Gastroesophageal sphincter (tissue), 3 donors: ENCODE data around the gene PRKN.

Source experiments
- POLR2A ChIP-seq, 2 donors: fragments of 450-650 bp; IDR thresholded peaks; one replicate each; pipeline ENCODE4 v1.6.1; 2017; ENCODE audit warnings: antibody characterized with exemption in 2 of 2, mild to moderate bottlenecking in 2 of 2, moderate library complexity in 1 of 2
- POLR2AphosphoS5 ChIP-seq: sonication (generic); formaldehyde crosslinking; IDR thresholded peaks from one replicate; pipeline ENCODE4 v1.6.1; 2017; ENCODE audit warnings: antibody characterized with exemption
- TF ChIP-seq, protein P1 (sequence below), 4 experiments: fragments of 200-600 bp in 2 of 4; fragments of 450-650 bp in 2 of 4; sonication (generic) in 1 of 4; IDR thresholded peaks; one replicate each; pipeline ENCODE4 v1.5.1; 2017 to 2019; ENCODE audit warnings: antibody characterized with exemption in 4 of 4, mild to moderate bottlenecking in 2 of 4, moderate library complexity in 2 of 4

DNA sequence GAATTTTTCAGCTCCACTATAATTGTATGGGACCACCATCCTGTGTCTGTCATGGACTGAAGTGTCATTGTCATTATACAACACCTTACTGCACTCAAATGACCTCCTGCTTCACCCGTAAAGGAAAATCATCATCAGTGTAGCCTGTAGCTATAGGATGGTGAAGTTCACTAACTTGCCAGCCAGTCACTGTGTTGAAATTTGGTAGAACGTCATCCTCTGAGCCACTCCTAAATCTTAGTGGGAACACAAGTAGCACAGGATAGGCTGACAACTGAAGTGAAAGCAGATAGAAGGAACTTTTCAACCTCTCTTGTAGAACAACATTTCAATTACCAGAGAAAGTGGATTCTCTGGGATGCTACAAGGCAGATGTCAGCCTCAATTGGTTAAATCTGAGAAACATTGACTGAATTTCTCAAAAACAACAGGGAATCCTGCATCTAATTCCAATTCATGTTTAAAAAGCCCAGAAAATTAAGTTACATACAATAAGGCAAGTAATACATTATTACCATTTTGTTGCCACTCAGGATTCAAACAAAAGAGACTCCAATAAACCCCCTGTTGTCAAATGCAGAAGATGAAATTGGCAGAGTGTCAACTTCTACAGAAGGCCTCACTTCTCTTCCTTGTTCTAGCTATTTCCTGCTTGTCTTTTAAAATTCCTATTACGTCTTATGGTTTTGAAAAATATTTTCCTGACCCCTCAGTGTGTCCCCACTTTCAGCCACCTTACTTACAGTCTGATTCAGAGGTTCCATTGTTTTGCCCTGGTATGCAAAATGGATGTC lies 805.8 kb downstream of the PRKN start:
- TF ChIP-seq POLR2A (IDR thresholded peaks at IDR 0.05) (no peak), POLR2AphosphoS5 (no peak)
- TF ChIP-seq, protein P1, sequence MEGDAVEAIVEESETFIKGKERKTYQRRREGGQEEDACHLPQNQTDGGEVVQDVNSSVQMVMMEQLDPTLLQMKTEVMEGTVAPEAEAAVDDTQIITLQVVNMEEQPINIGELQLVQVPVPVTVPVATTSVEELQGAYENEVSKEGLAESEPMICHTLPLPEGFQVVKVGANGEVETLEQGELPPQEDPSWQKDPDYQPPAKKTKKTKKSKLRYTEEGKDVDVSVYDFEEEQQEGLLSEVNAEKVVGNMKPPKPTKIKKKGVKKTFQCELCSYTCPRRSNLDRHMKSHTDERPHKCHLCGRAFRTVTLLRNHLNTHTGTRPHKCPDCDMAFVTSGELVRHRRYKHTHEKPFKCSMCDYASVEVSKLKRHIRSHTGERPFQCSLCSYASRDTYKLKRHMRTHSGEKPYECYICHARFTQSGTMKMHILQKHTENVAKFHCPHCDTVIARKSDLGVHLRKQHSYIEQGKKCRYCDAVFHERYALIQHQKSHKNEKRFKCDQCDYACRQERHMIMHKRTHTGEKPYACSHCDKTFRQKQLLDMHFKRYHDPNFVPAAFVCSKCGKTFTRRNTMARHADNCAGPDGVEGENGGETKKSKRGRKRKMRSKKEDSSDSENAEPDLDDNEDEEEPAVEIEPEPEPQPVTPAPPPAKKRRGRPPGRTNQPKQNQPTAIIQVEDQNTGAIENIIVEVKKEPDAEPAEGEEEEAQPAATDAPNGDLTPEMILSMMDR (IDR thresholded peaks at IDR 0.05), result no peak
